Smooth muscle cell (in vitro differentiated cells): Measurements from ENCODE around the gene POR. TPM values are rescaled to one million over a fixed set of nuclear protein-coding genes. Genes with fewer than 3 reads are reported as not detected.

Source experiments
- DNase-seq: peaks from one replicate; lab custom pipeline; 2025; ENCODE audit not compliant: unreplicated experiment; lab: John Stamatoyannopoulos, UW
- H2AFZ ChIP-seq: fragments of 200-600 bp; sonication (generic); 2 replicates; pipeline ENCODE4 v1.6.0; 2016; ENCODE audit warnings: antibody characterized with exemption, low read depth, mild to moderate bottlenecking
- H3F3A ChIP-seq: fragments of 200-600 bp; sonication (generic); 2 replicates; pipeline ENCODE4 v1.6.0; 2017; ENCODE audit warnings: antibody characterized with exemption, low read depth
- H3K27ac ChIP-seq: fragments of 200-600 bp; sonication (generic); 2 replicates; pipeline ENCODE4 v1.5.1; 2016; ENCODE audit warnings: low read depth, mild to moderate bottlenecking
- H3K27me3 ChIP-seq: fragments of 200-600 bp; sonication (generic); 2 replicates; pipeline ENCODE4 v1.6.1; 2016; ENCODE audit warnings: low read depth, mild to moderate bottlenecking
- H3K36me3 ChIP-seq: fragments of 200-600 bp; sonication (generic); 2 replicates; pipeline ENCODE4 v1.5.1; 2016; ENCODE audit warnings: low read depth
- H3K4me1 ChIP-seq: fragments of 200-600 bp; sonication (generic); 2 replicates; pipeline ENCODE4 v1.5.1; 2016; ENCODE audit warnings: low read depth
- H3K4me2 ChIP-seq: fragments of 200-600 bp; sonication (generic); 2 replicates; pipeline ENCODE4 v1.6.0; 2016; ENCODE audit warnings: mild to moderate bottlenecking
- H3K4me3 ChIP-seq: fragments of 200-600 bp; sonication (generic); 2 replicates; pipeline ENCODE4 v1.5.1; 2016; ENCODE audit warnings: mild to moderate bottlenecking
- H3K79me2 ChIP-seq: fragments of 200-600 bp; sonication (generic); 2 replicates; pipeline ENCODE4 v1.6.0; 2016; ENCODE audit warnings: low read depth, mild to moderate bottlenecking
- H3K9ac ChIP-seq: fragments of 200-600 bp; sonication (generic); 2 replicates; pipeline ENCODE4 v1.6.0; 2016; ENCODE audit warnings: low read depth
- H3K9me3 ChIP-seq: fragments of 200-600 bp; sonication (generic); replicated peaks from 2 replicates; pipeline ENCODE4 v1.5.1; 2016; ENCODE audit warnings: low read depth
- H4K20me1 ChIP-seq: fragments of 200-600 bp; sonication (generic); 2 replicates; pipeline ENCODE4 v1.6.0; 2016; ENCODE audit warnings: low read depth
- WGBS: methylation state at CpG from one replicate; pipeline ENCODE4 v1.1.7; 2016; ENCODE audit warnings: low lambda C conversion rate; 5-methylcytosine and 5-hydroxymethylcytosine counted together
- polyA plus RNA-seq: library from polyadenylated mRNA; unstranded; fragments of >200 nt; fragmentation: Nextera tagmentation; extraction: Ambion mirVana; gene quantifications from 2 replicates; pipeline ENCODE4 v1.2.1, GENCODE V29; 2016
- total RNA-seq: library from RNA; depleted of rRNA; stranded (reverse); fragments of >200 nt; gene quantifications from 2 replicates; pipeline ENCODE4 v1.2.3, GENCODE V29; 2014
- TF ChIP-seq, protein P1 (sequence below): fragments of 200-600 bp; sonication (generic); IDR thresholded peaks from 2 replicates; pipeline ENCODE4 v1.5.1; 2017; ENCODE audit warnings: borderline replicate concordance, mild to moderate bottlenecking, antibody characterized with exemption; ENCODE audit not compliant: insufficient read depth, poor library complexity, severe bottlenecking

POR gene
- total and polyA plus RNA-seq, 2 experiments from 2014 or later = 46.7 to 52.7 TPM

DNA sequence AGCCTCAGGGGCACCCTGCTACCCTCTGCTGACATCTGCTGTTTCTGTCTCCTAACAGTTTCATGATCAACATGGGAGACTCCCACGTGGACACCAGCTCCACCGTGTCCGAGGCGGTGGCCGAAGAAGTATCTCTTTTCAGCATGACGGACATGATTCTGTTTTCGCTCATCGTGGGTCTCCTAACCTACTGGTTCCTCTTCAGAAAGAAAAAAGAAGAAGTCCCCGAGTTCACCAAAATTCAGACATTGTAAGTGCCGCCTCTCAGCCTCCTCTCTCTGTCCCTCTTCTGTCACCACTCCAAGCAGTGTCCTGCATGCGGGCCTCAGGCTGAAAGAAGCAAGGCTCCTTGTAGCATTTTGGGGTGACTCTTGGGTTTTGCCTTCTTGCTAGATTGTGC lies 39.0 kb downstream of the POR start:
- H3K36me3 ChIP-seq = no peaks in the 10 kb centered on the region
- H3K4me3 ChIP-seq = no peak overlapping the region
- peaks cover 3% of the 10 kb centered on the region for H4K20me1 ChIP-seq
- no peaks in the 10 kb centered on the region for H3K9me3 ChIP-seq
- H3F3A ChIP-seq = no peaks in the 10 kb centered on the region
- no peaks in the 10 kb centered on the region for H3K4me1 ChIP-seq
- H3K27ac ChIP-seq = no peak overlapping the region
- TF ChIP-seq, protein P1, sequence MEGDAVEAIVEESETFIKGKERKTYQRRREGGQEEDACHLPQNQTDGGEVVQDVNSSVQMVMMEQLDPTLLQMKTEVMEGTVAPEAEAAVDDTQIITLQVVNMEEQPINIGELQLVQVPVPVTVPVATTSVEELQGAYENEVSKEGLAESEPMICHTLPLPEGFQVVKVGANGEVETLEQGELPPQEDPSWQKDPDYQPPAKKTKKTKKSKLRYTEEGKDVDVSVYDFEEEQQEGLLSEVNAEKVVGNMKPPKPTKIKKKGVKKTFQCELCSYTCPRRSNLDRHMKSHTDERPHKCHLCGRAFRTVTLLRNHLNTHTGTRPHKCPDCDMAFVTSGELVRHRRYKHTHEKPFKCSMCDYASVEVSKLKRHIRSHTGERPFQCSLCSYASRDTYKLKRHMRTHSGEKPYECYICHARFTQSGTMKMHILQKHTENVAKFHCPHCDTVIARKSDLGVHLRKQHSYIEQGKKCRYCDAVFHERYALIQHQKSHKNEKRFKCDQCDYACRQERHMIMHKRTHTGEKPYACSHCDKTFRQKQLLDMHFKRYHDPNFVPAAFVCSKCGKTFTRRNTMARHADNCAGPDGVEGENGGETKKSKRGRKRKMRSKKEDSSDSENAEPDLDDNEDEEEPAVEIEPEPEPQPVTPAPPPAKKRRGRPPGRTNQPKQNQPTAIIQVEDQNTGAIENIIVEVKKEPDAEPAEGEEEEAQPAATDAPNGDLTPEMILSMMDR = no peak
- H3K27me3 ChIP-seq = no peaks in the 10 kb centered on the region
- H3K4me2 ChIP-seq = no peak overlapping the region
- no peaks in the 10 kb centered on the region for H3K79me2 ChIP-seq
- DNase-seq = no peak
- H2AFZ ChIP-seq = no peak overlapping the region
- no peak overlapping the region for H3K9ac ChIP-seq
- WGBS = 98% methylated on average over 11 of the region's 11 CpGs

DNA sequence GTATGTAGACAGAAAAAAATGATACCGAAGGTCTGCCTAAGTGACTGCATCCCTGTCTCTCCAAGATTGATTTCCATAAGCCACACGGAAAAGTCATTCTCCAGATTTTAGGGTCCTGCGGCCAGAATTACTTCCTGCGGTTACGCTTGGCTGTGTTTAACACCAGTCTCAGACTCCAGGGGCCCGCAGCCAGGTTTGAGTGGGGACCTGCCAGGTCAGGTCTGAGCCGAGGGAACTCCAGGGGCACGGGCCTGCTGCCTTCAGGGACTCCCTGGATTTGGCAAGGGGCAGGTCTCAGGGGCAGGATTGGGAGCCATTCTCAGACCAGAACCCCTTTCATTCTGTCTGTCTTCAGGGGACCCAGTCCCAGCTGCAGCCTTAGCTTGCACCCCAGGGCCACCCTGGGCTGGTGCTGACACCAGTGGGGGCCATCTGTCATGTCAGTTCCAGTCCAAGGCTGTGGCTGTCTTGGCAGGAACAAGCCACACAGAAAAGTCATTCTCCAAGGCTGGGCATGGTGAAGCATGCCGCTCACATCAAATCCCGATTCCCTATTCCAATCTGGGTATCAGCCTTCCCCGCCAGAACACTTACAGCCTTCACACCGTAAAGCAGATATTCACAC lies 40.5 kb downstream of the POR start:
- Histone ChIP-seq H4K20me1 (no peaks in the 10 kb centered on the region), H3K79me2 (no peaks in the 10 kb centered on the region), H3K9me3 (no peaks in the 10 kb centered on the region), H2AFZ (no peak overlapping the region), H3K27me3 (no peaks in the 10 kb centered on the region), H3K27ac (no peak overlapping the region), H3K4me1 (no peaks in the 10 kb centered on the region), H3K4me2 (no peak overlapping the region), H3K36me3 (no peaks in the 10 kb centered on the region), H3F3A (no peaks in the 10 kb centered on the region), H3K4me3 (no peak overlapping the region), H3K9ac (no peak overlapping the region)
- no peak for DNase-seq
- TF ChIP-seq, protein P1 = no peak
- WGBS = 97% methylated on average over 12 of the region's 12 CpGs

DNA sequence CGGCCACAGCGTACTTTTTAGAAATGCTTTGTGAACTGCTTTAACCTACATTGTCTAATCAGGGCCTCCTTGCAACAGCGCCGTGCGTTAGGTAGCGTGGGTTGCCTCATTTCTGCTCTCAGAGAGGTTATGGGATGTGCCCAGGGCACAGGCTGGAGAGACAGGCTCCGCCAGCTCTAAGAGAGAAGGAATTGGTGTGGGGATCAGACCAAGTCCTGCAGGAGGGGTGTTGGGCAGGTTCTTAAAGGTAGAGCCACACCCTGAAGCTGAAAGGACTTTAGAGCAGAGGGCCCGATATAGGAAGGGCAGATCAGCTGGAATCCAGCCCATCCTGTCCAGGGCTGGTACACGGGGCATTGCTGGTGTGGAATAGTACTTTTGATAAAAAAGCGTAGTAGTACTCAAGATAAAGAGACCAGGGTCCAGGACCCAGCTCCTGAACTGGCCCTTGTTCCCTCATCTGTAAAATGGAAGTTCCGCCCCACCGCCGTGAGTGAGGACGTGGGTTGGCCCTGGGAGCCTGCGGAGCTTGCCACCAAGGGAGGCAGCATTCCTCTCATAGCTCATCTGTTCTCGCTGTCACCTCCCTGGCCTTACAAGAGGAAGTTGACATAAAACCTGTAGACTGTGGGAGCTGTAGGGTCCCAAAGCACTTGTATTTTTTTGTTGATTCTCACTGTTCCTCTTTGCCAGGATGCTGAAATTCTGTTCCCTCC lies 42.2 kb downstream of the POR start:
- DNase-seq = no peak
- WGBS = 67% methylated on average over 16 of the region's 16 CpGs

More for the DNA sequence above, 42.2 kb downstream of the POR start:
- no peaks in the 10 kb centered on the region for H3F3A ChIP-seq
- H3K9ac ChIP-seq = no peak overlapping the region
- H4K20me1 ChIP-seq = no peaks in the 10 kb centered on the region
- TF ChIP-seq, protein P1 = no peak
- H3K4me2 ChIP-seq = no peak overlapping the region
- no peaks in the 10 kb centered on the region for H3K79me2 ChIP-seq
- no peaks in the 10 kb centered on the region for H3K36me3 ChIP-seq
- H3K9me3 ChIP-seq = no peaks in the 10 kb centered on the region
- peak overlapping the region; percentile 52 for H3K27ac ChIP-seq
- no peaks in the 10 kb centered on the region for H3K27me3 ChIP-seq
- peaks cover under 1% of the 10 kb centered on the region for H3K4me1 ChIP-seq
- H2AFZ ChIP-seq = no peak overlapping the region
- H3K4me3 ChIP-seq = no peak overlapping the region
